K562 (cell line): Measurements from ENCODE around the gene FOSL2. TPM values are rescaled to one million over a fixed set of nuclear protein-coding genes. Genes with fewer than 3 reads are reported as not detected.

Experiments used
- ATAC-seq: fragments of 200-7000 bp; cut with Tn5 transposase; 3 replicates; pipeline ENCODE4 v1.9.1; 2020; ENCODE audit warnings: moderate library complexity
- BruUV-seq: library from RNA; stranded (reverse); fragments of 400-500 nt; replicated peaks from 2 replicates; lab custom pipeline; 2021; lab: Mats Ljungman, UMichigan
- CTCF ChIA-PET: fragments of 300-600 bp; formaldehyde crosslinking; extraction: SDS; loops from one replicate; lab custom pipeline; 2021; ENCODE audit warnings: low intra/inter-chr PET ratio; lab: Yijun Ruan, JAX
- POLR2A ChIA-PET: fragments of 300-600, 350-650 bp; sonication (Branson Sonifier 250); formaldehyde crosslinking; extraction: SDS; loops from one replicate; lab custom pipeline; 2021; ENCODE audit warnings: antibody characterized with exemption, inconsistent platforms; lab: Yijun Ruan, JAX
- DNase-seq, 4 experiments: peaks; one replicate each; pipeline versions ENCODE4 v3.0.0 to v3.0.0-alpha.2; 2011 to 2018; ENCODE audit warnings: low spot score in 3 of 4, mixed read lengths in 3 of 4; ENCODE audit errors: extremely low read depth in 1 of 4
- FAIRE-seq: peaks from 2 replicates; lab custom pipeline; 2011; peaks lifted over from hg19 to GRCh38; lab: Jason Lieb, UNC
- H2AFZ ChIP-seq: 2 replicates; pipeline ENCODE4 v1.6.0; 2011; ENCODE audit warnings: low read depth, low read length, control low read depth, inconsistent platforms
- H3K27ac ChIP-seq: fragments of 200-600 bp; 3 replicates; pipeline ENCODE4 v1.8.0; 2011; ENCODE audit warnings: low read depth, mild to moderate bottlenecking, control low read depth, inconsistent platforms, low read length, moderate library complexity, mixed read lengths; ENCODE audit errors: extremely low read depth
- H3K27me3 ChIP-seq, 2 experiments: fragments of 300-600 bp in 1 of 2; 2 replicates in 1 of 2; 3 replicates in 1 of 2; pipeline versions ENCODE4 v1.6.0 to v1.8.0; 2011; ENCODE audit warnings: inconsistent platforms in 2 of 2, low read length in 2 of 2, mild to moderate bottlenecking in 1 of 2, mixed read lengths in 1 of 2, moderate library complexity in 1 of 2; ENCODE audit not compliant: control insufficient read depth in 2 of 2, insufficient read depth in 2 of 2
- H3K36me3 ChIP-seq: fragments of 300-600 bp; 3 replicates; pipeline ENCODE4 v1.8.0; 2011; ENCODE audit warnings: mild to moderate bottlenecking, low read length, inconsistent platforms; ENCODE audit not compliant: control insufficient read depth, insufficient read depth
- H3K4me1 ChIP-seq, 2 experiments: fragments of 200-600 bp in 1 of 2; replicated peaks in 1 of 2; 2 replicates in 1 of 2; 3 replicates in 1 of 2; pipeline versions ENCODE4 v1.5.1 to v1.8.0; 2011; ENCODE audit warnings: inconsistent platforms in 2 of 2, low read length in 2 of 2, mild to moderate bottlenecking in 1 of 2, mixed read lengths in 1 of 2, moderate library complexity in 1 of 2; ENCODE audit not compliant: control insufficient read depth in 2 of 2, insufficient read depth in 2 of 2
- H3K4me2 ChIP-seq: 2 replicates; pipeline ENCODE4 v1.6.1; 2011; ENCODE audit warnings: low read length, control low read depth, inconsistent platforms, mixed read lengths; ENCODE audit not compliant: insufficient read depth
- H3K4me3 ChIP-seq: fragments of 200-600 bp; sonication (generic), shearing (Covaris generic); 2 replicates; pipeline ENCODE4 v1.5.1; 2016; ENCODE audit warnings: control low read depth, inconsistent platforms
- H3K79me2 ChIP-seq: fragments of 200-600 bp; 3 replicates; pipeline ENCODE4 v1.8.0; 2011; ENCODE audit warnings: low read length, inconsistent platforms; ENCODE audit not compliant: control insufficient read depth, insufficient read depth
- H3K9ac ChIP-seq, 2 experiments: 2 replicates each; pipeline versions ENCODE4 v1.6.0 to v1.6.1; 2011; ENCODE audit warnings: low read depth in 2 of 2, low read length in 2 of 2, control low read depth in 1 of 2, inconsistent platforms in 1 of 2, mild to moderate bottlenecking in 1 of 2, mixed read lengths in 1 of 2; ENCODE audit not compliant: insufficient read depth in 1 of 2
- H3K9me1 ChIP-seq: one replicate; pipeline ENCODE4 v1.6.0; 2011; ENCODE audit warnings: inconsistent platforms, mild to moderate bottlenecking, low read length, moderate library complexity; ENCODE audit not compliant: control insufficient read depth, insufficient read depth
- H3K9me3 ChIP-seq: replicated peaks from 2 replicates; pipeline ENCODE4 v1.5.1; 2011; ENCODE audit warnings: low read depth, low read length, inconsistent platforms; ENCODE audit not compliant: control insufficient read depth, insufficient read depth
- H4K20me1 ChIP-seq: replicated peaks from 2 replicates; pipeline ENCODE4 v1.6.1; 2011; ENCODE audit warnings: low read length, inconsistent platforms, mixed read lengths; ENCODE audit not compliant: control insufficient read depth, insufficient read depth
- ARHGAP35 ChIP-seq: fragments of 450-650 bp; IDR thresholded peaks from 2 replicates; pipeline ENCODE4 v1.6.1; 2018; ENCODE audit not compliant: partially characterized antibody
- E2F5 ChIP-seq: sonication (generic); formaldehyde crosslinking; IDR thresholded peaks from 2 replicates; pipeline ENCODE4 v1.8.0; 2022; ENCODE audit warnings: mild to moderate bottlenecking, missing genetic modification reagents
- MIER1 ChIP-seq: fragments of 450-650 bp; IDR thresholded peaks from 2 replicates; pipeline ENCODE4 v1.6.1; 2016; ENCODE audit warnings: antibody characterized with exemption, mild to moderate bottlenecking, low read depth
- RBM14 ChIP-seq: fragments of 200-400 bp; formaldehyde crosslinking; IDR thresholded peaks from 2 replicates; pipeline ENCODE4 v1.6.1; 2018; ENCODE audit warnings: low read depth, mild to moderate bottlenecking, low read length, moderate library complexity, borderline replicate concordance; ENCODE audit not compliant: insufficient read depth
- RBM39 ChIP-seq: fragments of 200-400 bp; formaldehyde crosslinking; optimal IDR thresholded peaks from 2 replicates; pipeline ENCODE3; 2018; ENCODE audit warnings: low read depth, low read length
- SAFB2 ChIP-seq: fragments of 200-400 bp; formaldehyde crosslinking; IDR thresholded peaks from 2 replicates; pipeline ENCODE4 v1.6.1; 2018; ENCODE audit warnings: borderline replicate concordance, low read length, low read depth, moderate library complexity; ENCODE audit not compliant: severe bottlenecking
- STAG1 ChIP-seq: sonication (generic); formaldehyde crosslinking; IDR thresholded peaks from 2 replicates; pipeline ENCODE4 v1.5.0; 2020; ENCODE audit warnings: missing genetic modification reagents, borderline replicate concordance
- ZFP30 ChIP-seq: fragments of 250-450 bp; sonication (Bioruptor Pico); IDR thresholded peaks from 2 replicates; pipeline ENCODE4 v1.8.0; 2022; ENCODE audit warnings: moderate library complexity, mild to moderate bottlenecking, inconsistent platforms, borderline replicate concordance
- ZNF212 ChIP-seq: fragments of 450-650 bp; formaldehyde crosslinking; IDR thresholded peaks from 2 replicates; pipeline ENCODE4 v1.4.0; 2020; ENCODE audit warnings: mild to moderate bottlenecking
- ZNF41 ChIP-seq: fragments of 250-450 bp; sonication (Bioruptor Pico); conservative IDR thresholded peaks from 2 replicates; pipeline ENCODE4 v1.4.0; 2020; ENCODE audit warnings: mild to moderate bottlenecking
- ZNF551 ChIP-seq: fragments of 250-450 bp; sonication (Bioruptor Pico); IDR thresholded peaks from 2 replicates; pipeline ENCODE4 v1.5.0; 2021; ENCODE audit warnings: mild to moderate bottlenecking, moderate library complexity
- WGBS: fragments of 100-300 bp; shearing (Covaris generic); methylation state at CpG from one replicate; pipeline ENCODE4 v1.1.6; 2016; ENCODE audit warnings: low coverage, mixed read lengths; ENCODE audit not compliant: insufficient coverage; ENCODE audit errors: missing lambda C conversion rate; 5-methylcytosine and 5-hydroxymethylcytosine counted together
- in situ Hi-C: fragments of 300-500 bp; cut with MboI; formaldehyde crosslinking; loops from 4 replicates; pipeline ENCODE4 v1.15.0; 2018; ENCODE audit warnings: inconsistent platforms, mixed read lengths
- intact Hi-C: fragments of 100-400 bp; cut with micrococcal nuclease; formaldehyde crosslinking; loops from 2 replicates; pipeline ENCODE4 v1.14.2; 2022
- polyA plus RNA-seq, 8 experiments: library from polyadenylated mRNA; depleted of rRNA in 4 of 8; stranded (reverse) in 5 of 8; unstranded in 3 of 8; fragments of >200 nt; fragmentation: Nextera tagmentation in 2 of 8; fragmentation: Illumina TruSeq in 1 of 8; extraction: Ambion mirVana in 2 of 8; extraction: Trizol in 1 of 8; gene quantifications; 2 replicates each; pipeline versions ENCODE4 v1.2.1 to v1.2.3, GENCODE V29; 2011 to 2014; ENCODE audit warnings: inconsistent platforms in 1 of 8, missing spikeins in 1 of 8
- total RNA-seq, 7 experiments: library from RNA; depleted of rRNA in 6 of 7; stranded (reverse); fragments of >200 nt in 6 of 7; fragmentation: Illumina TruSeq in 2 of 7; extraction: Trizol in 2 of 7; gene quantifications; 2 replicates each; pipeline versions ENCODE4 v1.2.1 to v1.2.3, GENCODE V29; 2011 to 2021; ENCODE audit warnings: low replicate concordance in 1 of 7
- TF ChIP-seq, protein P1 (sequence below), 3 experiments: fragments of 200-800 bp in 1 of 3; sonication (Bioruptor generic) in 1 of 3; sonication (generic) in 1 of 3; formaldehyde crosslinking in 1 of 3; IDR thresholded peaks; 2 replicates each; pipeline versions ENCODE4 v1.6.1 to v1.8.0; 2016 to 2022; ENCODE audit warnings: mild to moderate bottlenecking in 2 of 3, missing compliant biosample characterization in 2 of 3, missing genetic modification characterization in 2 of 3, missing genetic modification reagents in 1 of 3
- TF ChIP-seq, protein P2 (sequence below): sonication (generic); formaldehyde crosslinking; IDR thresholded peaks from 2 replicates; pipeline ENCODE4 v1.9.0; 2022; ENCODE audit warnings: mild to moderate bottlenecking, missing genetic modification reagents

The FOSL2 gene
- total and polyA plus RNA-seq, 9 of the 15 experiments (the other 6 are each of a cell fraction or from before 2014, with no cell fraction given) = 0.04 to 2.9 (median 0.80) TPM

DNA sequence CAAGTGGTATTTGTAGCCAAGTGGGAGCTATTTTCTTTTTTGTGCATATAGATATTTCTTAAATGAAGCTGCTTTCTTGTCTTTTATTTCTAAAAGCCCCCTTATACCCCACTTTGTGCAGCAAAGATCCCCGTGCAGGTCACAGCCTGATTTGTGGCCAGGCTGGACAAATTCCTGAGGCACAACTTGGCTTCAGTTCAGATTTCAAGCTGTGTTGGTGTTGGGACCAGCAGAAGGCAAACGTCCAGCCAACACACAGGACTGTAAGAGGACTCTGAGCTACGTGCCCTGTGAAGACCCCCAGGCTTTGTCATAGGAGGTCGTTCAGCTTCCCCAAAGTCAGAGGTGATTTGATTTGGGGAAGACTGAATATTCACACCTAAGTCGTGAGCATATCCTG, 21.9 kb downstream of the FOSL2 start:
- DNase-seq (no peak), FAIRE-seq (no peak), ATAC-seq (no peak)
- CTCF ChIA-PET = no interaction called here
- Histone ChIP-seq H3K9me1 (no peaks in the 10 kb centered on the region), H3K4me2 (no peak overlapping the region), H3K36me3 (no peaks in the 10 kb centered on the region), H3K4me1 (peaks cover 0 to 10% of the 10 kb centered on the region in 2 experiments; a peak in 1 of 5 replicates), H4K20me1 (no peaks in the 10 kb centered on the region), H3K27ac (no peak overlapping the region), H3K4me3 (no peak overlapping the region), H3K9ac (no peak overlapping the region), H3K79me2 (no peaks in the 10 kb centered on the region), H3K27me3 (peaks cover 6 to 26% of the 10 kb centered on the region in 2 experiments; a peak in 3 of 5 replicates), H3K9me3 (no peaks in the 10 kb centered on the region), H2AFZ (no peak overlapping the region; the same call in 1 of the 2 replicates)
- POLR2A ChIA-PET = interaction anchor here (0.6 to 0.8 kb wide), 3 partner anchors 13 to 701 kb away, joined by 3 to 4 read pairs (median 3); no protein-coding TSS in a partner anchor
- in situ Hi-C loops (no loop called here), intact Hi-C loops (no loop called here)
- TF ChIP-seq ZNF551 (CRISPR knock-in tag) = no peak
- no peak for TF ChIP-seq ZNF212
- BruUV-seq = no TSS peak
- 2% methylated on average over 5 of the region's 5 CpGs for WGBS

- peak; percentile 35 for ATAC-seq
- Histone ChIP-seq H3K27ac (no peak overlapping the region), H3K27me3 (peaks cover 6 to 26% of the 10 kb centered on the region in 2 experiments; a peak in 3 of 5 replicates), H2AFZ (no peak overlapping the region; the same call in 1 of the 2 replicates), H3K36me3 (no peaks in the 10 kb centered on the region), H3K9me1 (no peaks in the 10 kb centered on the region), H3K4me2 (no peak overlapping the region), H3K9me3 (no peaks in the 10 kb centered on the region), H3K79me2 (no peaks in the 10 kb centered on the region), H3K4me1 (peaks cover 0 to 10% of the 10 kb centered on the region in 2 experiments; a peak in 1 of 5 replicates), H3K9ac (peak overlapping the region in 1 of 2 experiments; percentile 55; a peak in 1 of 4 replicates), H4K20me1 (no peaks in the 10 kb centered on the region), H3K4me3 (no peak overlapping the region)
- no TSS peak for BruUV-seq
- DNase-seq = no peak
- intact Hi-C loops (no loop called here), in situ Hi-C loops (no loop called here)
- no peak for FAIRE-seq
- WGBS = 6% methylated on average over 13 of the region's 13 CpGs
- POLR2A ChIA-PET = interaction anchor here (0.6 to 0.8 kb wide), 3 partner anchors 13 to 701 kb away, joined by 3 to 4 read pairs (median 3); no protein-coding TSS in a partner anchor
- CTCF ChIA-PET = no interaction called here
- TF ChIP-seq ZFP30 (no peak), E2F5 (no peak), RBM39 (no peak), ZNF41 (no peak), MIER1 (no peak), ARHGAP35 (no peak), RBM14 (no peak), STAG1 (no peak), SAFB2 (no peak)
- TF ChIP-seq, protein P1, sequence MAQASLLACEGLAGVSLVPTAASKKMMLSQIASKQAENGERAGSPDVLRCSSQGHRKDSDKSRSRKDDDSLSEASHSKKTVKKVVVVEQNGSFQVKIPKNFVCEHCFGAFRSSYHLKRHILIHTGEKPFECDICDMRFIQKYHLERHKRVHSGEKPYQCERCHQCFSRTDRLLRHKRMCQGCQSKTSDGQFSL (CRISPR knock-in tag; IDR thresholded peaks at IDR 0.05) = no peak
- TF ChIP-seq, protein P1 (tag; IDR thresholded peaks at IDR 0.05) = no peak
- TF ChIP-seq, protein P2, sequence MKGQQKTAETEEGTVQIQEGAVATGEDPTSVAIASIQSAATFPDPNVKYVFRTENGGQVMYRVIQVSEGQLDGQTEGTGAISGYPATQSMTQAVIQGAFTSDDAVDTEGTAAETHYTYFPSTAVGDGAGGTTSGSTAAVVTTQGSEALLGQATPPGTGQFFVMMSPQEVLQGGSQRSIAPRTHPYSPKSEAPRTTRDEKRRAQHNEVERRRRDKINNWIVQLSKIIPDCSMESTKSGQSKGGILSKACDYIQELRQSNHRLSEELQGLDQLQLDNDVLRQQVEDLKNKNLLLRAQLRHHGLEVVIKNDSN = no peak
Measured at GRCh38 chr2:28415010-28415409, 22.4 kb downstream of the FOSL2 start.
